ENCODE results near the gene PIEZO2.

PIEZO2 gene

DNA sequence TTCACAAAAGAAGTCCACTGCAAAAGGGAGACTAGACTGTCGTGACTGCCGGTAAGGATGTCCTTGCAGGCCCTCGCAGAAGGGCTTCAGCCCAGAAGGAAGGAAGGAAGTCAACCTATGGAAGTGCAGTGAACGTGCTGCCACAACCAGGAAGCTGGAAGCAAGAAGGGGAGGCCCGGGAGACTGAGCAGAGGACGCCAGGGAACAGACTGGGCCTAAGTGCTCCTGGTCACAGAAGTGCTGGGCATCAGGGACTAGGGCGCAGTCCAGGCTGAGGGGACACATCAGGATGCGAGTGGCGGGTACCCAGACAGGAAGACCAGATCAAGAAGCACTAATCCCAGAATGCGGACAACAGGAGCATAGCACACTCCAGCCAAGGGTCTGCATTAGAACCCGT is 78.8 kb downstream of the PIEZO2 start:
- DNase-seq (ENCODE audit: extremely low read depth in 1 of 2, low read depth in 1 of 2), result no peak

DNA sequence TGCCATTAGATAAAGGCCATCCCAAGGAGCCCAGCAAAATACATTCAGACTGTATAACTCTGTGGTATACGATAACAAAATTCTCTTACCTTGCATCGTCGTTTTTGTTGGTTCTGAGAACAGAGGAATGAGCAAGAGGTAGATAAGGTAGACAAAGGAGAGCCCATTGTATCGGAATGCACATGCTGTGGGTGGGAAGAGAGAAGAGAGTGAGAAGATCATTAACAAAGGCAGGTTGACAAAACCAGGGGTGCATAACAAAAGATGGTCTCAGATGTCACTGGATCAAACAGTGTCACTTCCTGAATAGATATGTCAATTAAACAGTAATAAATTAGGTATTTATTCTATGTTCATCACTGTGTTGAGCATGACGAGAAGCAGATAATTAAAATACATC is 83.3 kb downstream of the PIEZO2 start:
- no peak for DNase-seq (ENCODE audit: extremely low read depth in 1 of 2, low read depth in 1 of 2)

DNA sequence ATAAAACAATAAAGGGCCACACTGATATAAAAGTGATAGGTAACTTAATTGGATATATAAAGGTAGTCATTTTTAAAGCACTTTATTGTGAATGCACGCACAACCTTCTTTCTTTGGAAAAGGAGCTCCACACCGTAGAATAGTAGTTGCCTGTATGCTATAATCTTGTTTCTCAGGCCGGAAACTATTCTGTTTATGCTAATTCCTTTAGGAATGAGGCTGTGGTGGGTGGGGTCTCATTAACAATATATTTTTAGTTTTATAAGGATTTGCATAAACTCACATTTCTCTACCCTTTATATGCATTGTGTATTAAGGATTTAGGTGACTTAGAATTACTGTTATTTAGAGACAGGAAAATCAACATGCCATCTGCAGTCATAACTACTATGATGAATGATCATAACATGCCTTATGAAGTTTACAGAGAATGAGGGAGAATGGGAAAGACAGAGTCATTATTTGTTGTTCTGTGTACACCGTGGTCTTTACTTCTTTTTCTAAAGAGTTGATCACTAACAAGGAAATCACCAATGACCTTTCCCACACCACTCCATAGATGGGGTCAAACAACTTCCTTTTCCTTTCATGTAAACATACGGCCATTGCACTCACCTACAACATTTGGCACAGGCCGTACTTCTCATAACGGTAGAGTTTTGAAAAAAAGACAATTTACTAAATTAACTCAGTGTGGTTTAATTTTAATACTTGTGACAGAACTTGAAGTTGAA is 84.5 kb downstream of the PIEZO2 start:
- no peak for DNase-seq (ENCODE audit: extremely low read depth in 1 of 2, low read depth in 1 of 2)

DNA sequence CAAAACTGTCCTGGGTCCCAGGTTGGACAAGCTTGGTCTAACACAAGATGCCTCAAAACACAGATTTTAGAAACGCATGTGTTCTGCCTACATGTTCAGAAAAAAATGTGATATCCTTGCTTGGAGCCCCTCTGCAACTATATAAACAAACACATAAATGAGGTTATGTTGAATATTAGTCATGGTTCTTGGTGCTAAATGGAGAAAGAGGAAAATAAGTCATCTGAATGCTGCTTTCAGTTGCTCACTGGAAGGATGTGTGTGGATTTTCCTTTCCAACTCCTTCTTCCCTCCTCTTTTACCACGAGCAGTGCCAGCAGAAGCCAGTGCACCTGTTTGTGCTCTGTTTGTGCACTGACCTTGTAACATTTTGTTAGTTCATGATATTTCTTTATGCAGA is 85.3 kb downstream of the PIEZO2 start:
- DNase-seq (ENCODE audit: extremely low read depth in 1 of 2, low read depth in 1 of 2), result no peak

DNA sequence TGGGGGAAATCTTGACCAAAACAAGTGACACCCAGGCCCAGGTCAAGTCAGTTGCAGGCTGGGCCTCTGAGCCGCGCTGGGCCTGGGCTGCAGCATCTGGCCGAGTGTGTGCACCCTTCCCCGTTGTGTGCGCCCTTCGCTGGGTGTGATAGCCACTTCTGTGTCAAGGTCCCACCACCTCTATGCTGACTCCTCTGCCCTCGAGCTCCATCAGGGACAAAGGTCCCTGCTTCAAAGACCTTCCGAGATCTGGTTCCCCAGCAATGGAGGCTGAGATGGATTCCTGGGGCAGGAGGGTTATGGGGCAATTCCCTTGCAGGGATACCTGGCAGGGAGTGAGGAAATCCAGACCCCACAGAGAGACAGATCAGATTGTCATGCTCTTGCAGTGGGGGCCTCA is 93.6 kb downstream of the PIEZO2 start:
- no peak for DNase-seq (ENCODE audit: extremely low read depth in 1 of 2, low read depth in 1 of 2)

DNA sequence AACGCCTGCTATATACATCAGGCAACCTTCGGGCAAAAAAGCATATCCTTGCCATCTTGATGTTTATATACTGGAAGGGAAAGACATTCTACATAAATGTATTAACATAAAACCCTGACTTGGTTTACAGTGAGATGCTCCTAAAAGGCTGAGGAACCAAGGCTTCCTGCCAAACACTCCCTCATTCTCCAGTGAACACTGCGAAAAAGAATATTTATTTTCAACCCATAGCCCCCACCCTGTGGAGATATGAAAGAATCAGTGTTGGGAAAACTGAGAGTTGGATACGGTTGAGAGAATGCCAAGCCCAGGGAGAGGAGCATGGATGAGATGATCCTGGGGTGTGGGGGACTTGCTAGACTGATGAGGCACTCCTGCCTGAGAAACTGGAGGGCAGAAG is 94.9 kb downstream of the PIEZO2 start:
- DNase-seq (ENCODE audit: extremely low read depth in 1 of 2, low read depth in 1 of 2), result no peak

DNA sequence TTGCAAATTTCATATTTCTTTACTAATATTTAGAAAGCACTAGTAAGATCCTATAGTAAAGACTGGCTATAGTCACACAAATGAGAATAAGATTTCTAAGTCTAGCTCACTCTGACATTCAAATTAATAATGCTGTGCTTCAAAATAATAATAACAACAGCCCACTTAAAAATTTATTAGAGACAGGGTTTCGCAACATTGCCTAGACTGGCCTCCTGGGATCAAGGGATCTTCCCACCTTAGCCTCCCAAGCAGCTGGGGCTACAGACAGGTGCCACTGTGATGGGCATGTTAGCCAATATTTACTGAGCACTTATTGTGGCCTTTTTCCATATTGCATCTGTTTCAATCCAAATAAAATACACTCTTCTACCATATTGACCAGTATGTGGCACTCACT is 96.1 kb downstream of the PIEZO2 start:
- no peak for DNase-seq (ENCODE audit: extremely low read depth in 1 of 2, low read depth in 1 of 2)

DNA sequence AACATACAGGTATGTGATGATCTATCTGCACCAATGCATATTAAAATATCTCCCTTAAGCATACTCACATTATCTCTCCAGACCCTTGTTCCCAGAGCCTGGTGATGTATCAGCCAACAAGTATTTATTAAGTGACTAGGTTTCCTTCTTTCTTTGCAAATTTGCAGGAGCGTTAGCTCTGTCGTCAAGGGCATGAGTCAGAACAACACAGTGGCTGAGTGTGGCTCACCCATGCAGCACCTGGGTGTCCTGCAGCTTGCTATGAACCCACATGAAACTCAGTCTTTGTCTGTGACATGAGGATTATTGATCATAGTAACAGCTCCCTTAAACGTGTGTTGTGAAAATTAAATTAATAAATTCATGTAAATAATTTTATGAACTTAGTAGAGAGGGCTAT is 96.6 kb downstream of the PIEZO2 start:
- no peak for DNase-seq (ENCODE audit: extremely low read depth in 1 of 2, low read depth in 1 of 2)

DNA sequence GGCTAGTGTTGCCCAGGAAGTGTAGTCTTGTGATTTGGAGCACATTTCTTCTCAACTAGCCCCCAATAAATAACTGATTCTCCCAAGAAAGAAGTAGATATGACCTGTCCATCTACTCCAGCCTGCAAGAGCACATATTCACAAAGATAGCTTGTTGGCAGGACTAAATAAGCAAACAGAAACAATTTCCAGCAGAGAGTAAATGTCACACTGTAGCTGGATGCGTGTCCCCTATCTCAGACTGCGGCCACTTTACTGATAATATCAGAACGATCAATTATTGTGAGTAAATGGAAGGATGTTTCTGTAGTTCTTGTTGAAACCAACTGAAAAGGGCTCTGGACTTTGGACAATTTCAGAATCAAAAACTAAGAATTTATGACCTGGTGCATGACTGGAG is 97.9 kb downstream of the PIEZO2 start:
- no peak for DNase-seq (ENCODE audit: extremely low read depth in 1 of 2, low read depth in 1 of 2)

DNA sequence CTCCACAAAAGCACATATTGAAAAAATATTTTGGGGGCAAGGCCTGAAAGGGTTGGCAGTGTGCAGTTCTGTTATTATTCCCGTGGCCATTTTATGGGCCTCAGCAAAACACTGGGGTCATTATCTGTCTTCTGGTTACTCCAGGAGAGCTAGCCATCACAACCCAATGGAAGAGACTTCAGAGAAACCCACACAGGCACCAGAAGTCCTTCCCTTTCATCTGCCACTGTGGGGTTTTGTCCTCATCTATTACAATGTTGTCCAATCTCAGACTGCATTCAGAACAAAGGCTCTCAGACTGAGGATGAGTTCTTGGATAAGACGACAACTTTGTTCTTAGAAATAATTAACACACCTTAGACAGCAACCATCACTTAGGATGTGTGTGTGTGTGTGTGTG is 98.4 kb downstream of the PIEZO2 start:
- no peak for DNase-seq (ENCODE audit: extremely low read depth in 1 of 2, low read depth in 1 of 2)

DNA sequence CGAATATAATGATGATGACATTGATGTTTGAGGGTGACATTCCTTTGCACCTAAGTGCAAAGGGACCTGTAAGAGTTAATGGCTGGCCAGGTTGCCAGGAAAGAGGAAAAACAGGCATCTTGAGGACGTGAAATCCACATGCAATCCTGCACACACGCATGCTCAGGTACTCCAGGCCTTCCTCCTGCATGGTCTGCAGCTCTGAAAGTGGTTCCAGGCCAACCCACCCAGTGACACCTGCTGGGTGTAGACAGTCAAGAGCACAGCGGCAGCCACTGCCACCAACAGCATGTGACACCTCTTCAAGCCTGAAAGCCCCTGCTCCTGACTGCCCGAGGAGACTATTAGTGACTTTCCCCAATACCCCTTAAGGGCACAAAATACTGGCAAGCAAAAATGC is 101.6 kb downstream of the PIEZO2 start:
- DNase-seq (ENCODE audit: extremely low read depth in 1 of 2, low read depth in 1 of 2), result no peak

DNA sequence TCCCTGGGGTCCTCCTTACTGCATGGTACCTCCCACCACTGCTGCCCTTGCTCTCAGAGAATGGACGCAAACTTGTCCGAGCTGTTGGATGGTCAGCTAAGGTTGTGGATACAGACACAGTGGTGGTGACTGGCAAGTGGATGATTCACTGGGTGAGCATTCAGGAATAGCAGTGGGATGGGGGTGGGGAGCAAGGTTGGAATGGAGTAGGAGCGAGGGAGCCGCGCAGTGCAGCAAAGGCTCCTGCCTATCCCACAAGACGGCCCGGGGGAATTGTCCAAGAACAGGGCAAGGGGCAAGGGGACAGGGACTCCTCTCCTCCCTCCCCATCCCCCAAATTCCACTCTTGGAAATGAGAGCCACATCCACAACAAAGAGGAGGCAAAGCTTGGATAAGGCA is 102.2 kb downstream of the PIEZO2 start:
- DNase-seq (ENCODE audit: extremely low read depth in 1 of 2, low read depth in 1 of 2), result no peak

DNA sequence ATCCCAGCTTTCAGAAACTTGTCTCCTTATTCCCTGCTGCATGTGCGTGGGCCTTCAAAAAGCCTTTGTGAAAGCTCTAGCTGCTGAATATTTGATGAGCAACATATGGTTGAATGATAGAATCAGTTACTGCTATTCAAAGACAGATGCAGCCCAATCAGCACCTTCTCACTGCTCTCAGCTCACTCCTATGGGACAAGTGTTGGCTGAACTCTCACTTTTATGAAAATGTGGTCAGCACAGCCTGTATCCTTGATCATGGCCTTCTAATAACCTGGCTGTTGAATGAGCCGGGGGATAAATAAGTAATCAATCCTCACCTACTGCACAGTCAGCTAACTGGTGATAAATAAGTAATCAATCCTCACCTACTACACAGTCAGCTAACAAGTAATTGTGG is 103.2 kb downstream of the PIEZO2 start:
- no peak for DNase-seq (ENCODE audit: extremely low read depth in 1 of 2, low read depth in 1 of 2)

DNA sequence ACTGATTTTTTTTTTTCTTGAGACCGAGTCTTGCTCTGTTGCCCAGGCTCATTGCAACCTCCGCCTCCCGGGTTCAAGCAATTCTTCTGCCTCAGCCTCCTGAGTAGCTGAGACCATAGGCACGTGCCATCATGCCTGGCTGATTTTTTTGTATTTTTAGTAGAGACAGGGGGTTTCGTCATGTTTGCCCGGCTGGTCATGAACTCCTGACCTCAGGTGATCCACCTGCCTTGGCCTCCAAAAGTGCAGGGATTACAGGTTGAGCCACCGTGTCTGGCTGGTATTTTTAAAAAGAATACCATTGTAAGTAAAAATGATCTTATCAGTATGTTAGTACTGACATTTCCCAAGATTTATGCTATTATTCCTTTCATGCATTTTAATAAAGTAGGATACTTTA is 105.7 kb downstream of the PIEZO2 start:
- DNase-seq (ENCODE audit: extremely low read depth in 1 of 2, low read depth in 1 of 2), result no peak

DNA sequence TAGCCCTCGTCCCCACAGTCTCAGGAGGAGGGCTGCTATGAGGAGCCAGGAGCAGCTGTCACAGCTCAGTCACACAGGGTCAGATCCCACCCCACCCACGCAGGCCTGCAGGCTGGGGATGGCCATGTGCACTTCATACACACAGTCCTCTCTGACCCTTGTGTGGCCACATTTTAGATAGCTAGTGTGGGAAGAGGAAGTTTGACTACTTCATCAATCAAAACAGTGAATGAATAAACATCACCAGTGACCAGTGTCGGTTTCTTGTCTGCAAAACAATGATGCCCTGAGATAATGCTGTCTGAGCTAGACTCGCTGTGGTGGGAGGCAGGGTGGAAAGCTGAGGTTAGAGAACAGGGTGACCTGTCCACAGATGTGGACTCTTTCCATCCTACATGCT is 107.1 kb downstream of the PIEZO2 start:
- DNase-seq (ENCODE audit: extremely low read depth in 1 of 2, low read depth in 1 of 2), result no peak

DNA sequence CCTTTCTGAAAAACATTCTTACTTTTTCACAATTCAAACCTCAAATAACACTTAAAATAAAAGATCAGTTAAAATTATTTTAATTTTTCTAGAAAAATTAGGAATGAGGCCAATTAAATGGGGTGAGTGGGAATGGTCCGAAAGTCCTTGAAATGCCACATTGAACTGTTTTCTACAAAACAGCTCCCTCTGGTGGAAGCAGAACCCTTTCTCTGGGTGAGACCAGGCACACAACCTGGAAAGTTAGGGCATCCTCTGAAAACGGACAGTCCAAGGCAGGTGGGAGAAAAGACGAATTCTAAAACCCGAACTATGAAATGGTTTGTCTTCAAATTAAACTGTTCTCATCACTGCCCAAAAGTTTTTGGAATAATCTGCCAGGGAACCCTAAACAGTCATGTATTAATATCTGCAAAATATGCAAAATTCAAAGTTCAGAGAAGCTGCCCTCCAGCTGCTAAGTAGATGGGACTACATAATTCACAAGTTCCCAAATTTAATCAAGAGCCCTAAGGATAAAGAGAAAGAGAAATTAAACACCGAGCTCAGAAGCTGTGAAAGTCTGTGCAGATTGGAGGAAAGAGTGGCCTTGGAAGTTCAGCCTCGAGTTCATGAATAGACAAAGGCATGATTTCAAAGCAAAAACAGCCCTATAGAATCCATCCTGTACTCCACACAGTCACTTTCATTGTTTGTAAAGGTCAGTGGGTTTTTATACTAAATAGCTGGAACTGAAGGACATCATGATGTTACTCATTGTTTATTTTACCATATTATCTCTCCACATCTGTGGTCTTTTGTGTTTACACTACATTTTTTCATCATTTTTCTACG is 108.3 kb downstream of the PIEZO2 start:
- DNase-seq (ENCODE audit: extremely low read depth in 1 of 2, low read depth in 1 of 2), result no peak

DNA sequence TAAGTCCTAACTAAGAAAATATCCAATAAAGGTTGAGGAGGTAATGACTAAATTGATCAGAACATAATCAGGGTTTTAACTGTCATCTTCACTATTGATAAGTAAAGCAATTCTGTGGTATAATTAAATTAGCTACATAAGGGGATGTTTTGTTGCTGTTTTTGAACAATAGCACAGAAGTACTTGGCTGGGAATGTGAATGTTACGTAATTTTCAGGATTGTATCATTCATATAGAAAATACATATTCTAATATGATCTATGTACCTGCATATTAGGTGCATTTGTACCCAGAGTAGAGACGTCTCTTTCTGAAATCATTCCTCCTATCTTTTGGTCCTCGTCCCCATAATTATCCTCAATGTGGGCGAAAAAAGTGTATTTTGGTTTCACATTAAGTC is 109.0 kb downstream of the PIEZO2 start:
- DNase-seq (ENCODE audit: extremely low read depth in 1 of 2, low read depth in 1 of 2), result no peak

DNA sequence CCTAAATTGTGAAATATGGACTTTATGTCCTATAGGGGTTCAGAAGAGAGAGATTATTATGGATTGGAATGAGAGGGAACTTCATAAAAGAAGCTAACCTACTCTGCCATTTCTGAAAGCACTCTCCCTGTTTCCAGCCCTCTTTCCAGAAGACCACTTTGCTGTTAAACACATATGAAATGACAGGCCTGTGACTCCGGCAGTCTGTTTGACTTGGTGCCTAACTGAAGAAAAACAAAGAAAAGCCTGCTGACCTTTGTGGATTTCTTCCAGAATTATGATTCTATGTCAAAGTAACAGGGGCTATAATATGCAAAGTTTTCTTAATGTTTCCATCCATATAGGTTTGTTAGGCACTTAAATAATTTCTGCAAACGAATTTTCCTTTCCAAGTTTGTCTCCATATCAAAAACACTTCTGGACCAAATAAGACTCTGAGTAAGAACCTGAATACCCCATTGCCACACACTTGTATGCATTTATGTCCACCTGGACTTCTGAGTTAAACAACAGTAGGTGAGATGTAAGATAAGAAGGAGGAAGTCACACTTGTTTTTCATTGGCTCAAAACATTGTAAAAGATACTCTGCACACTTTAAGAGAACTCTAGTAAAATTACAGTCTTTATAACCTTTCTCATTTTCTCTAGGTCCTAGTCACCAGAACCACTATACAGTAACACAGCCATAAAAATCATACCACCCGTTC is 111.7 kb downstream of the PIEZO2 start:
- no peak for DNase-seq (ENCODE audit: extremely low read depth in 1 of 2, low read depth in 1 of 2)

DNA sequence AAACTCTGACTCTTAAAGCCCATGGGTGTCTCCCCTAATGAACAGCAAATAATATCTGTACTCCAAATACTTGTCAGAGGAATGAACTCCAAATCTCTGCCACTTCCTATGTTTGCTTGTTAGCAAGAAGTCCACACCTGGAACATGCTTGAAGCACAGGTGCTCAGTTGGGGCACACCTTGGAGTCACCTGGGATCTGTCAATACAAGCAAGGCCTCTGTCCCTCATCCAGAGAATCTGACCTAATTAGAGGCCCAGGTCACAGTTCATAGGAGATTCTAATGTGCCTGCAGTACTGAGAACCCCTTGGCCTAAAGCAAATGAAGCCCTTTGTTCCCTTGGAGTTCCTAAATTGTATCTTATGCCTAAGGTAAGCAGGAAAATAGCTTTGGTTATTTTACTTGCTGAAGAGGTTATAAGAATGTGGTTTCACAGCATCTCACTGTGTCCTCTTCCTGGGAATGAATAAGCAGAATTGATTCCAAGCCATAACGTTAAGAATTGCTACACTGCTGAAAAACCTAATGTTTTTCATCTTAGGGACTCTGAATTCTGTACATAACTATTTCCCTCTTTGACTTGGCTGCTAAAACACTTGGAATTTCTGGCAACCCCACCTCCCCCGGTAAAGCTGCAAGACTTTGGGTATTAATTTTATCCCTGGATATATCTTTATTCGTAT is 113.4 kb downstream of the PIEZO2 start:
- DNase-seq (ENCODE audit: extremely low read depth in 1 of 2, low read depth in 1 of 2), result no peak

DNA sequence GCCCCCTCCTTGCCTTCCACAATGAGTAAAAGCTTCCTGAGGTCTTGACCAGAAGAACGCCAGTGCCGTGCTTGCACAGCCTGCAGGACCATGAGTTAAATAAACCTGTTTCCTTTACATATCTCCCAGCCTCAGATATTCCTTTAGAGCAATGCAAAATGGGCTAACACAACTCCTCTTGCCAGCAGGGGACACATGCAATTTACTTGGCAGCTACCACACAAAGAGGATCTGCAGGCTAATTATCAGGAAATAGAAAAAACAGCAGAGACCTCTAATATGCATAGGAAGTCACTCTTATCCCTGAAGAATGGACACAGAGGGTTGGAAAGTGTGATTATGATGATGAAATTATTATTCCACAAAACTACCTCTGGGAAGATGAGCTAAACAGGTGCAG is 114.0 kb downstream of the PIEZO2 start:
- no peak for DNase-seq (ENCODE audit: extremely low read depth in 1 of 2, low read depth in 1 of 2)

DNA sequence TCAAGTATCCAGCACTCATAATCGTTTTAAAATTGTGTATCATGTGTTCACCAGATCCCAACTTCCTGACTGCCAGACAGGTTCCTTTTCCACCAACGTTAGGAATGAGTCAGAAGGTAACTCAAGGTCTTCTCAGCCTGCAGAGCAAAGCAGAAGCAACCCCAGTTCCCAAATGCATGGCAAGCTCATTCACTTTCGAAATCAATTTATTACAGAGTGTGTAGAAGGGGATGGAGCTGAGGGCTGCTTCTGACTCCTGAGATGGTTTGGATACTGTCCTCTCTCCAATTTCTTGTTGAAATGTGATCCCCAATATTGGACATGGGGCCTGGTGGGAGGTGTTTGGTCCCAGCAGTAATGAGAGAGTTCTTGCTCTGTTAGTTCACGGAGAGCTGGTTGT is 114.5 kb downstream of the PIEZO2 start:
- no peak for DNase-seq (ENCODE audit: extremely low read depth in 1 of 2, low read depth in 1 of 2)
